SU-DHL-6 (cell line): Measurements from ENCODE around the gene NAAA.

ENCODE experiments used
- EZH2phosphoT487 ChIP-seq: fragments of 200-600 bp; sonication (generic), shearing (Covaris generic); conservative IDR thresholded peaks from 2 replicates; pipeline ENCODE4 v1.6.1; 2018; ENCODE audit warnings: mild to moderate bottlenecking, antibody characterized with exemption, low read length, moderate library complexity, mixed read lengths
- TF ChIP-seq, protein P1 (sequence below): fragments of 200-600 bp; sonication (generic); IDR thresholded peaks from one replicate; pipeline ENCODE4 v1.5.1; 2017; ENCODE audit warnings: antibody characterized with exemption, mild to moderate bottlenecking, low read length, moderate library complexity; ENCODE audit not compliant: insufficient read depth, poor library complexity, severe bottlenecking

DNA sequence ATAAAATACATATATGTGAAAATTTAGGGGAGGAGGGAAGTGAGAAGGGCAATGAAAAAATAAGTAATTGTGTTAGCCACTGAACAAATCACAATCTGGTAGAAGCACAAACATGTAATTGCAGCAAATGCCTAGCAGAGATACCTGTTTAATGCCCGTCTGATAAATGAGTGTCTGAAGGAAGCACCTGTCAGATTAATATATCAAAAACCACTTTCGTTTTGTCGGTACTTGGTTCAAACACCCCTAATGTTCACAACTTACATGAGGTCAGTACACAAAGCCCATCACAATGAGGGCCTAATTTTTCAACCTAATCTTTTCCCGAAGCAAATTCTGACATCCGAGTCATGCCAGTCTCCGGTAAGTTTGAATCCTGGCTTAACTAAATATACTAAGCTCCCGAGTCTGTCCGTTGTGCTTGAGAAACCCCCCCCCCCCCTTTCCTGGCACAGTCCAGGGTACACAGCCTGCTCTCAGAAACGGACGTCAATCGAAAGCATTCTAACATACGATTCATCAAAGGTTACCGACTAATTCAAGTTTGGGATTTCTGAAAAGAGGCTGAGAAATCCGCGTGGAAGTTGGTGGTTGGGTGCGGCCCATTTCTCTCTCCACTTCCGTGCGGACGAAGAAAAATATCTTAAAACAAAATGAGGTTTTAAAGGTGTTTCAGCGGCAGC, 49.2 kb upstream of the NAAA start:
- TF ChIP-seq, protein P1, sequence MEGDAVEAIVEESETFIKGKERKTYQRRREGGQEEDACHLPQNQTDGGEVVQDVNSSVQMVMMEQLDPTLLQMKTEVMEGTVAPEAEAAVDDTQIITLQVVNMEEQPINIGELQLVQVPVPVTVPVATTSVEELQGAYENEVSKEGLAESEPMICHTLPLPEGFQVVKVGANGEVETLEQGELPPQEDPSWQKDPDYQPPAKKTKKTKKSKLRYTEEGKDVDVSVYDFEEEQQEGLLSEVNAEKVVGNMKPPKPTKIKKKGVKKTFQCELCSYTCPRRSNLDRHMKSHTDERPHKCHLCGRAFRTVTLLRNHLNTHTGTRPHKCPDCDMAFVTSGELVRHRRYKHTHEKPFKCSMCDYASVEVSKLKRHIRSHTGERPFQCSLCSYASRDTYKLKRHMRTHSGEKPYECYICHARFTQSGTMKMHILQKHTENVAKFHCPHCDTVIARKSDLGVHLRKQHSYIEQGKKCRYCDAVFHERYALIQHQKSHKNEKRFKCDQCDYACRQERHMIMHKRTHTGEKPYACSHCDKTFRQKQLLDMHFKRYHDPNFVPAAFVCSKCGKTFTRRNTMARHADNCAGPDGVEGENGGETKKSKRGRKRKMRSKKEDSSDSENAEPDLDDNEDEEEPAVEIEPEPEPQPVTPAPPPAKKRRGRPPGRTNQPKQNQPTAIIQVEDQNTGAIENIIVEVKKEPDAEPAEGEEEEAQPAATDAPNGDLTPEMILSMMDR, result no peak
- TF ChIP-seq EZH2phosphoT487, result no peak
